Measurements from ENCODE around the gene MPST. TPM values are rescaled to one million over a fixed set of nuclear protein-coding genes. Genes with fewer than 3 reads are reported as not detected.

Gene MPST
- total RNA-seq, 6 donors from 2014 or later, result 80.8 to 183 (median 135) TPM

- Histone ChIP-seq H3K4me3 (no peak overlapping the region), H3K27me3 (no peaks in the 10 kb centered on the region), H3K9me3 (no peaks in the 10 kb centered on the region), H3K27ac (no peak overlapping the region), H3K36me3 (peaks cover 0 to 14% (median 1%) of the 10 kb centered on the region in 4 donors), H3K4me1 (peaks cover 27 to 53% (median 38%) of the 10 kb centered on the region in 4 donors)
- DNase-seq, result no peak
- 66 to 78% methylated on average over 10 to 12 of the region's 12 CpGs for WGBS, 2 donors
- no peak for ATAC-seq (ENCODE audit: low FRiP score in 2 of 2)
- TF ChIP-seq EP300 (IDR thresholded peaks at IDR 0.05) (no peak), POLR2AphosphoS5 (IDR thresholded peaks at IDR 0.05) (no peak), POLR2A (IDR thresholded peaks at IDR 0.05) (no peak)
- TF ChIP-seq, protein P1, sequence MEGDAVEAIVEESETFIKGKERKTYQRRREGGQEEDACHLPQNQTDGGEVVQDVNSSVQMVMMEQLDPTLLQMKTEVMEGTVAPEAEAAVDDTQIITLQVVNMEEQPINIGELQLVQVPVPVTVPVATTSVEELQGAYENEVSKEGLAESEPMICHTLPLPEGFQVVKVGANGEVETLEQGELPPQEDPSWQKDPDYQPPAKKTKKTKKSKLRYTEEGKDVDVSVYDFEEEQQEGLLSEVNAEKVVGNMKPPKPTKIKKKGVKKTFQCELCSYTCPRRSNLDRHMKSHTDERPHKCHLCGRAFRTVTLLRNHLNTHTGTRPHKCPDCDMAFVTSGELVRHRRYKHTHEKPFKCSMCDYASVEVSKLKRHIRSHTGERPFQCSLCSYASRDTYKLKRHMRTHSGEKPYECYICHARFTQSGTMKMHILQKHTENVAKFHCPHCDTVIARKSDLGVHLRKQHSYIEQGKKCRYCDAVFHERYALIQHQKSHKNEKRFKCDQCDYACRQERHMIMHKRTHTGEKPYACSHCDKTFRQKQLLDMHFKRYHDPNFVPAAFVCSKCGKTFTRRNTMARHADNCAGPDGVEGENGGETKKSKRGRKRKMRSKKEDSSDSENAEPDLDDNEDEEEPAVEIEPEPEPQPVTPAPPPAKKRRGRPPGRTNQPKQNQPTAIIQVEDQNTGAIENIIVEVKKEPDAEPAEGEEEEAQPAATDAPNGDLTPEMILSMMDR (IDR thresholded peaks at IDR 0.05), result no peak
Measured at GRCh38 chr22:37014835-37015586, 4.5 kb upstream of the MPST start.

- peaks cover 0 to 14% (median 1%) of the 10 kb centered on the region in 4 donors for H3K36me3 ChIP-seq
- H3K4me3 ChIP-seq, result no peak overlapping the region
- TF ChIP-seq EP300 (IDR thresholded peaks at IDR 0.05), result no peak
- no peak for TF ChIP-seq POLR2AphosphoS5 (IDR thresholded peaks at IDR 0.05)
- TF ChIP-seq, protein P1 (IDR thresholded peaks at IDR 0.05), result no peak
- TF ChIP-seq POLR2A (IDR thresholded peaks at IDR 0.05), result no peak
- H3K4me1 ChIP-seq, result peaks cover 32 to 58% (median 42%) of the 10 kb centered on the region in 4 donors
- DNase-seq (no peak), ATAC-seq (ENCODE audit: low FRiP score in 2 of 2) (no peak)
- H3K27ac ChIP-seq, result no peak overlapping the region
- no peaks in the 10 kb centered on the region for H3K27me3 ChIP-seq
- WGBS, 2 donors, result 80 to 83% methylated on average over 4 of the region's 4 CpGs
- no peaks in the 10 kb centered on the region for H3K9me3 ChIP-seq
Measured at GRCh38 chr22:37015587-37015878, 4.0 kb upstream of the MPST start.

DNA sequence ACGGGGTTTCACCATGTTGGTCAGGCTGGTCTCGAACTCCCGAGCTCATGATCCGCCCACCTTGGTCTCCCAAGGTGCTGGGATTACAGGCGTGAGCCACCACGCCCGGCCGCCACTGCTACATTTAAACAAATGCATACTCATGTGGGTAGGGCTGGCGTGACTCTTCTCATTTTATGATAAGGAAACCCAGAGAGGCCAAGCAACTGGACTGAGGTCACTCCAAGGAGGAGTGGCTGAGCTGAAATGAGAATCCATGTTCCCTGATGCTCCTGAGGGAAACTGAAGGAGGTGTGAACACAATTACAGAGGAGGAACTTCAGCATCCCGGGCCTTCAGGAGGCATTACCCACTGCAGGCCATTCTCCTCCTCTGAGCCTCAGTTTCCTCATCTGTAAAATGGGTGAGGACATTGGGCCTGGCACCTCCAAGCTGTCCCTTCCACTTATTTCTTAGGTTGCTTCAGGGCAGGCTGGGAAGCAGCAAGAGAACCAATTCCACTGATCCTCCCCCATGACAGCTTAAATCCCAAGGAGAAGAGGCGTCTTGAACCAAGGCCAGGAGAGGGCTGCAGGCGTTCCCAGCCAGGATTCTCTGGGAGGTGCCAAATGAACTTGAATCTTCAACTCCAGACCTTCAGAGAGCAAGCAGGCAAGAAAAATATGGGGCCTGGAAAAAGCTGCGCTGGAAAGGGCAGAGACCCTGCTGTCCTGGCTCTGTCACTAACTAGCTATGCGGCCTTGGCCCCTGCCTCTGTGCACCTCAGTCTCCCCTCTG lies 3.2 kb upstream of the MPST start:
- TF ChIP-seq, protein P1 (IDR thresholded peaks at IDR 0.05), result no peak
- TF ChIP-seq POLR2A (IDR thresholded peaks at IDR 0.05) (no peak), EP300 (IDR thresholded peaks at IDR 0.05) (no peak), POLR2AphosphoS5 (IDR thresholded peaks at IDR 0.05) (no peak)
- no peak overlapping the region for H3K27ac ChIP-seq
- H3K9me3 ChIP-seq, result no peaks in the 10 kb centered on the region
- 87 to 91% methylated on average over 14 of the region's 14 CpGs for WGBS, 2 donors
- no peaks in the 10 kb centered on the region for H3K27me3 ChIP-seq
- no peak for ATAC-seq (ENCODE audit: low FRiP score in 2 of 2)
- no peak overlapping the region for H3K4me3 ChIP-seq
- H3K4me1 ChIP-seq, result peaks cover 40 to 61% (median 50%) of the 10 kb centered on the region in 4 donors
- H3K36me3 ChIP-seq, result peaks cover 0 to 14% (median 1%) of the 10 kb centered on the region in 4 donors
- DNase-seq, result no peak

- Histone ChIP-seq H3K36me3 (peaks cover 0 to 14% (median 1%) of the 10 kb centered on the region in 4 donors), H3K4me3 (peak overlapping the region in 1 of 4 donors; percentile 99), H3K27ac (no peak overlapping the region), H3K9me3 (no peaks in the 10 kb centered on the region), H3K4me1 (peaks cover 43 to 65% (median 54%) of the 10 kb centered on the region in 4 donors), H3K27me3 (no peaks in the 10 kb centered on the region)
- TF ChIP-seq POLR2A (IDR thresholded peaks at IDR 0.05), result no peak
- TF ChIP-seq, protein P1 (IDR thresholded peaks at IDR 0.05), result no peak
- TF ChIP-seq POLR2AphosphoS5 (IDR thresholded peaks at IDR 0.05), result no peak
- TF ChIP-seq EP300 (IDR thresholded peaks at IDR 0.05), result no peak
- ATAC-seq (ENCODE audit: low FRiP score in 2 of 2), result no peak
- no peak for DNase-seq
- 88 to 90% methylated on average over 9 to 10 of the region's 10 CpGs for WGBS, 2 donors
Measured at GRCh38 chr22:37017356-37017755, 2.2 kb upstream of the MPST start.
